WI38 (cell line): ENCODE data around the gene LRRC4B.
"Not testable (repeated sequence)": the region's sequence is repeated elsewhere in the genome, so short reads cannot be mapped to it uniquely, and the experiment has no call there.

Experiments used
- H3K4me3 ChIP-seq: 2 replicates; pipeline ENCODE4 v1.5.1; 2011; ENCODE audit warnings: low read depth, mild to moderate bottlenecking, control low read depth, low read length
- CTCF ChIP-seq: IDR thresholded peaks from 2 replicates; pipeline ENCODE4 v1.5.1; 2012; ENCODE audit warnings: low read depth, mild to moderate bottlenecking, control low read depth, low read length

LRRC4B gene

GRCh38 chr19:50537306-50537685, 30.9 kb downstream of the LRRC4B start:
- no peak overlapping the region for H3K4me3 ChIP-seq
- no peak for TF ChIP-seq CTCF

- no peak for TF ChIP-seq CTCF
- H3K4me3 ChIP-seq = no peak overlapping the region
These were observed 31.5 kb downstream of the LRRC4B start for GRCh38 chr19:50536662-50537305.

GRCh38 chr19:50535672-50536187, 32.5 kb downstream of the LRRC4B start:
- no peak for TF ChIP-seq CTCF

GRCh38 chr19:50534478-50534877, 33.8 kb downstream of the LRRC4B start:
- H3K4me3 ChIP-seq = no peak overlapping the region
- no peak for TF ChIP-seq CTCF

More at GRCh38 chr19:50535672-50536187, 32.5 kb downstream of the LRRC4B start:
- H3K4me3 ChIP-seq = no peak overlapping the region

GRCh38 chr19:50532952-50533351, 35.3 kb downstream of the LRRC4B start:
- no peak for TF ChIP-seq CTCF
- no peak overlapping the region for H3K4me3 ChIP-seq

GRCh38 chr19:50531171-50531612, 37.0 kb downstream of the LRRC4B start:
- H3K4me3 ChIP-seq = no peak overlapping the region
- TF ChIP-seq CTCF = no peak

GRCh38 chr19:50528052-50528451, 40.2 kb downstream of the LRRC4B start:
- H3K4me3 ChIP-seq = not testable (repeated sequence)

- TF ChIP-seq CTCF = no peak
- no peak overlapping the region for H3K4me3 ChIP-seq
These were observed 45.4 kb downstream of the LRRC4B start for GRCh38 chr19:50522881-50523280.
